ENCODE measurements around the gene GALNT18. TPM values are rescaled to one million over a fixed set of nuclear protein-coding genes. Genes with fewer than 3 reads are reported as not detected.

Gene GALNT18
- total RNA-seq, 1 experiment from 2014 or later, result not detected

GRCh38 chr11:11594162-11594561, 27.6 kb downstream of the GALNT18 start:
- DNase-seq, result no peak
- no peaks in the 10 kb centered on the region for H4K20me1 ChIP-seq (ENCODE audit: insufficient read depth)
- no peak overlapping the region for H3K4me2 ChIP-seq
- ChIA-PET CTCF (no interaction called here), POLR2A (ENCODE audit: unreplicated experiment) (no interaction called here)
- H3F3A ChIP-seq (ENCODE audit: insufficient read depth, low read depth), result no peaks in the 10 kb centered on the region
- no peaks in the 10 kb centered on the region for H3K27me3 ChIP-seq (ENCODE audit: insufficient read depth, low read depth)
- no peaks in the 10 kb centered on the region for H3K9me3 ChIP-seq (ENCODE audit: insufficient read depth, low read depth)
- H3K4me1 ChIP-seq (replicated peaks; ENCODE audit: insufficient read depth), result no peaks in the 10 kb centered on the region
- H2AFZ ChIP-seq, result no peak overlapping the region
- no TSS peak for BruUV-seq (replicated peaks)
- no peak overlapping the region for H3K4me3 ChIP-seq
- no peaks in the 10 kb centered on the region for H3K9me2 ChIP-seq (ENCODE audit: insufficient read depth)
- no peak for TF ChIP-seq EZH2 (IDR thresholded peaks at IDR 0.05; ENCODE audit: low read depth)
- TF ChIP-seq CTCF (conservative IDR thresholded peaks at IDR 0.05), result no peak
- H3K36me3 ChIP-seq (ENCODE audit: low read depth), result no peaks in the 10 kb centered on the region
- no peaks in the 10 kb centered on the region for H3K79me2 ChIP-seq (ENCODE audit: low read depth)
- intact Hi-C loops (cut with micrococcal nuclease; ENCODE audit: unreplicated experiment), result no loop called here
- H3K27ac ChIP-seq, result no peak overlapping the region

GRCh38 chr11:11592146-11592684, 29.6 kb downstream of the GALNT18 start:
- no peak overlapping the region for H3K4me2 ChIP-seq
- DNase-seq, result no peak
- no peaks in the 10 kb centered on the region for H3K79me2 ChIP-seq (ENCODE audit: low read depth)
- no peak overlapping the region for H3K27ac ChIP-seq
- intact Hi-C loops (cut with micrococcal nuclease; ENCODE audit: unreplicated experiment), result no loop called here
- H3K9me3 ChIP-seq (ENCODE audit: insufficient read depth, low read depth), result no peaks in the 10 kb centered on the region
- no peaks in the 10 kb centered on the region for H3K9me2 ChIP-seq (ENCODE audit: insufficient read depth)
- ChIA-PET POLR2A (ENCODE audit: unreplicated experiment) (no interaction called here), CTCF (no interaction called here)
- H3K27me3 ChIP-seq (ENCODE audit: insufficient read depth, low read depth), result peaks cover 5% of the 10 kb centered on the region; the same call in 1 of the 2 replicates
- no TSS peak for BruUV-seq (replicated peaks)
- no peaks in the 10 kb centered on the region for H4K20me1 ChIP-seq (ENCODE audit: insufficient read depth)
- no peaks in the 10 kb centered on the region for H3F3A ChIP-seq (ENCODE audit: insufficient read depth, low read depth)
- H3K4me1 ChIP-seq (replicated peaks; ENCODE audit: insufficient read depth), result no peaks in the 10 kb centered on the region
- H2AFZ ChIP-seq, result no peak overlapping the region
- no peaks in the 10 kb centered on the region for H3K36me3 ChIP-seq (ENCODE audit: low read depth)
- H3K4me3 ChIP-seq, result no peak overlapping the region
- TF ChIP-seq CTCF (conservative IDR thresholded peaks at IDR 0.05), result no peak

- Histone ChIP-seq H3K79me2 (ENCODE audit: low read depth) (no peaks in the 10 kb centered on the region), H3K27me3 (ENCODE audit: insufficient read depth, low read depth) (peaks cover 16% of the 10 kb centered on the region), H3F3A (ENCODE audit: insufficient read depth, low read depth) (no peaks in the 10 kb centered on the region), H3K36me3 (ENCODE audit: low read depth) (no peaks in the 10 kb centered on the region), H3K4me2 (no peak overlapping the region), H3K27ac (no peak overlapping the region), H3K4me3 (no peak overlapping the region), H3K4me1 (replicated peaks; ENCODE audit: insufficient read depth) (no peaks in the 10 kb centered on the region), H4K20me1 (ENCODE audit: insufficient read depth) (no peaks in the 10 kb centered on the region), H3K9me3 (ENCODE audit: insufficient read depth, low read depth) (no peaks in the 10 kb centered on the region), H2AFZ (no peak overlapping the region), H3K9me2 (ENCODE audit: insufficient read depth) (no peaks in the 10 kb centered on the region)
- BruUV-seq (replicated peaks), result no TSS peak
- POLR2A ChIA-PET (ENCODE audit: unreplicated experiment), result no interaction called here
- CTCF ChIA-PET, result no interaction called here
- no peak for DNase-seq
- no peak for TF ChIP-seq CTCF (conservative IDR thresholded peaks at IDR 0.05)
- TF ChIP-seq EZH2 (IDR thresholded peaks at IDR 0.05; ENCODE audit: low read depth), result no peak
- intact Hi-C loops (cut with micrococcal nuclease; ENCODE audit: unreplicated experiment), result no loop called here
Observed at GRCh38 chr11:11589437-11589836, 32.4 kb downstream of the GALNT18 start.
